Amygdala (tissue), 56 donors: ENCODE results near the gene HNRNPUL1.
A peak's percentile ranks its signal among the peaks of the same experiment; 100 is the strongest.
"Not testable (repeated sequence)": the region's sequence is repeated elsewhere in the genome, so short reads cannot be mapped to it uniquely, and the experiment has no call there.

Experiments
- DNase-seq, 56 donors: peaks; one replicate each; lab custom pipeline; 2025; lab: John Stamatoyannopoulos, UW

Gene HNRNPUL1

DNA sequence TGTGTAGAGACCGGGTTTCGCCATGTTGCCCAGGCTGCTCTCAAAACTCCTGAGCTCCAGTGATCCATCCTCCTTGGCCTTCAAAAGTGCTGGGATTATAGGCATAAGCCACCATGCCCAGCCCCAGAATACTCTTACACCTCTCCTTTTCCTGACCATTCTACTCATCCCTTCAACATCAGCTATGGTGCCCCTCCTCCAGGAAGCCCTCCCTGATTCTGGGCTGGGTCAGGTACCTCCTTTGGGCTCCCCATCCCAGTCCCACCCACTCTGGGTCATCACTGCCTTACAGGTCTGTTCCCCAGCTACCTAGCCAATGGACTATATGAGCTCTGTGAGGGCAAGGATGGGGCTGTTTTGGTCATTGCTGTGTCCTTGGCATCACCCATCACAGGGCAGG lies 80.0 kb downstream of the HNRNPUL1 start:
- DNase-seq, result no peak

DNA sequence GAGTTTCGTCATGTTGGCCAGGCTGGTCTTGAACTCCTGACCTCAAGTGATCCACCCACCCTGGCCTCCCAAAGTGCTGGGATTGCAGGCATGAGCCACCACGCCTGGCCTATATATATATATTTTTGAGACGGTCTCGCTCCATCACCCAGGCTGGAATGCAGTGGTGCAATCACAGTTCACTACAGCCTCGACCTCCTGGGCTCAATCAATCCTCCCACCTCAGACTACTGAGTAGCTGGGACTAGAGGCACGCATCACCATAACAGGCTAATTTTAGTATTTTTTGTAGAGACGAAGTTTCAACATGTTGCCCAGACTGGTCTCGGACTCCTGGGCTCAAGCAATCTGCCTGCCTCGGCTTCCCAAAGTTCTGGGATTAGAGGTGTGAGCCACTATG lies 82.7 kb downstream of the HNRNPUL1 start:
- DNase-seq, result not testable (repeated sequence)

- no peak for DNase-seq
These were observed 86.7 kb downstream of the HNRNPUL1 start for GRCh38 chr19:41350735-41351338.

- peak in 30 of 56 donors; percentile 12 to 64 (median 24) for DNase-seq
These were observed 87.4 kb downstream of the HNRNPUL1 start for GRCh38 chr19:41351339-41352245.

GRCh38 chr19:41352279-41352608 lies 88.1 kb downstream of the HNRNPUL1 start:
- peak in 1 of 56 donors; percentile 21 for DNase-seq

DNA sequence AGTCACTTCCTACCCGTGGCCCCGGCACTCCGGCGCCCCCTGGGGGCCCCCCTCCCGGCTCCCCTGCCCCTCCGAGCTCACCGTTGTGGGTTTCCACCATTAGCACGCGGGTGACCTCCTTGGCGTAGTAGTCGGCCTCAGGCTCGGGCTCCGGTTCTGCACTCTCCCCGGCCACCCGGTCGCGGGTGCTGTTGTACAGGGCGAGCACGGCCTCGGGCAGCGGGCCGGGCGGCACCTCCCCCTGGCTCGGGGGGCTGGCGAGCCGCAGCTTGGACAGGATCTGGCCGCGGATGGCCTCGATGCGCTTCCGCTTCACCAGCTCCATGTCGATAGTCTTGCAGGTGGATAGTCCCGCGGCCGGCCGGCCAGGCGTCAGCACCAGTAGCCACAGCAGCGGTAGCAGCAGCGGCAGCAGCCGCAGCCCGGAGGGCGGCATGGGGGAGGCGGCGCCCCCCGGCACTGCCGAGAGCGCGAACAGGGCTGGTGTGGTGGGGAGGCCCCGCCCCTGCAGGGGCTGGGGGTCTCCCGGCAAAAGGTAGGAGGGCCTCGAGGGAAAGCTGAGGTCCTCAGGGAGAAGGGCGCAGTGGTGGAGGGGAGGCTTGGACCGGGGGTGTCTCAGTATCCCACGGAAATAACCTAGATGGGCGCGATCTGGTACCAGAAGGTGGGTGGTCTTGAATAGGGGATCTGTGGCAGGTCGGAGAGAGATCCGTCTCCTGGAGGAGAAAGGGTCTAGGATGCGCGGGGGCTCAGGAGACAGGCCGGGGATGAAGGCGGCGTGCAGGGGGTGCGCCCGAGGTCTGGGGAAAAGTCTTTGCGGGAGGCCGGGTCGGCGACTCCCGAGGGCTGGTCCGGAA lies 88.7 kb downstream of the HNRNPUL1 start:
- DNase-seq, result peak in 15 of 56 donors; percentile 6 to 56 (median 29)

- DNase-seq, result peak in 45 of 56 donors; percentile 15 to 71 (median 46)
These were observed 89.5 kb downstream of the HNRNPUL1 start, which contains the start of gene TGFB1 for GRCh38 chr19:41353466-41354342. TSS of gene TGFB1 (minus strand) at chr19:41353922. CDS start at chr19:41353044, 878 bp downstream.

DNA sequence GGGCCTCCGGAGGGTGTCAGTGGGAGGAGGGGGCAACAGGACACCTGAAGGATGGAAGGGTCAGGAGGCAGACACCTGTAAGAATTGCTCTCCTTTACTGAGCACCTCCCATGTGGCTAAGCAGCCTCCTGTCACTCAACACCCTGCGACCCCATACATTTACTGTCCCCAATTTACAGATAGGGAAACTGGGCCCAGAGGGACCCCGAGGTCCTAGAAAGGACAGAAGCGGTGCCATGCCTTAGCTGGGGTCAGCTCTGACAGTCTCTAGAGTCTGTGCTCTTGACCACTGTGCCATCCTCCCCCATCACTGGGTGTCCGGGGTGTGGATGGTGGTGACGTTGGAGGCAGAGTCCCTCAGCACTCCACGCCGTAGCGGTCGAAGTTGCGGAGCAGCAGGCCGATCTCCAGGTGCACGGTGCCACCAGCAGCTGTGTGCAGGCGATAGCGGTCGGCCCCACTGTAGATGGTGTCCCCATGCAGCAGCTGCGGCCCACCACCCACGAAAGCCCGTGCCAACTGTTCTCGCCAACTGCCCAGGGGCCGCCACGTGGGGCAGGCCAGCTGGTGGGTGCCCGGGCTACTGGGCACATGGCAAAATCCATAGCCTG lies 90.3 kb downstream of the HNRNPUL1 start:
- no peak for DNase-seq

DNA sequence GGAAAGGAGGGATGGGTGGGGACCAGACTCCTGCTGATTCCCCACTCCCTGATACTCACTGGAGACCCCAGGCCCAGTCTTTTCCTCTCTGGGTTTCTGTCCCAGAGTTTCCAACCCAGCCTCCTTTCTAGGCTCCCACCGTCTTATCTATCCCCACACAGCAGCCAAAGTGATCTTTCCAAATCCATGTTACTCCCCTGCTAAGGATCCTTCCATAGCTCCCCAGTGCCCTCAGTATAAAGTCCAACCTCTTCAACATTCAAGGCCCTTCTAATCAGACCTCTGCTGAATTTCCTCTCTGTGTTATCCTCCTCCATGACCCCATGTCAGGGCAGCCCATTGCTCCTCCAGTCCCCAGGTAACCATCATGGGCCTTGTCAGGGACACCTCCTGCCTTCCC lies 90.9 kb downstream of the HNRNPUL1 start:
- no peak for DNase-seq

DNA sequence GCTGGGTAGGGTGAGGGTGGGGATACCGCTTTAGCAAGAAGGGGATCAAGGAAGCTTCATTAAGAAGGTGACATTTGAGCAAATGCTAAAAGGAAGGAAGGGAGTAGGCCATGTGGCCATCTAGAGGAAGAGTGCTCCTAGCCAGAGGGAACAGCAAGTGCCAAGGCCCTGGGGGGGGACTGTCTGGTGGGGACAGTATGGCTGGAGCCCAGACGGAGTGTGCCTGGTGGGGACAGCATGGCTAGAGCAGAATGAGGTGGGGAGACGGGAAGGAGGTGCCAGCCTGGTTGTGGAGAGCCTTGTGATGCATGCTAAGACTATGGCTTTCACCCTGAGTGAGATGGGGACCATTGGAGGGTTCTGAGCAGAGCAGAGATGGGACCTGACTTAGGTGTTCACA lies 91.6 kb downstream of the HNRNPUL1 start:
- no peak for DNase-seq

GRCh38 chr19:41356984-41357739 lies 93.0 kb downstream of the HNRNPUL1 start:
- peak in 1 of 56 donors; percentile 22 for DNase-seq
